Femur (tissue), 1 donor: ENCODE data around the gene TMEM178B.
"Not testable (repeated sequence)": the region's sequence is repeated elsewhere in the genome, so short reads cannot be mapped to it uniquely, and the experiment has no call there.

Experiments
- DNase-seq: peaks from one replicate; pipeline ENCODE4 v3.0.0-alpha.2; 2017

TMEM178B gene

GRCh38 chr7:141144921-141145629 lies 71.2 kb downstream of the TMEM178B start:
- no peak for DNase-seq

DNA sequence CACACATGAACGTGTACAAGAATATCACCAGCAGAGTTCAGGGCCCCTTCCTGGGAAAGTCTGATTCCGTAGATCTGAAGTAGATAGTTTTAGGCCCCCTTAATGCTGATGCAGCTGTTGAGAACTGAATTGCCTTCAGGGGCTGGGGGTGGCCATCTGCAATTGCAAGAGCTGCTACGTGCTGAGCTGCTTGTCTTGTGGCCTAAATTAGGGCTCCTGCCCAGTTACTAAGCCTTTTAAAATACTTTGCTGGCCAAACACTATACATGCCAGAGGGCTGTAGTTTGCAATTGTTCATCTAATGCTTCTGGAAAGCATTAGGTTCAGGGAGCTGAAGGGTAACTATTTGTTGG lies 71.7 kb downstream of the TMEM178B start:
- DNase-seq: no peak

GRCh38 chr7:141147482-141147881 lies 73.6 kb downstream of the TMEM178B start:
- DNase-seq: no peak

GRCh38 chr7:141150465-141150864 lies 76.6 kb downstream of the TMEM178B start:
- no peak for DNase-seq

- DNase-seq: no peak
Measured at GRCh38 chr7:141151746-141152145, 77.9 kb downstream of the TMEM178B start.

GRCh38 chr7:141153231-141153630 lies 79.4 kb downstream of the TMEM178B start:
- no peak for DNase-seq

GRCh38 chr7:141154131-141154732 lies 80.4 kb downstream of the TMEM178B start:
- DNase-seq: no peak

GRCh38 chr7:141156407-141156806 lies 82.5 kb downstream of the TMEM178B start:
- DNase-seq: no peak

GRCh38 chr7:141157138-141157765 lies 83.4 kb downstream of the TMEM178B start:
- DNase-seq: no peak

GRCh38 chr7:141158561-141158960 lies 84.7 kb downstream of the TMEM178B start:
- no peak for DNase-seq

DNA sequence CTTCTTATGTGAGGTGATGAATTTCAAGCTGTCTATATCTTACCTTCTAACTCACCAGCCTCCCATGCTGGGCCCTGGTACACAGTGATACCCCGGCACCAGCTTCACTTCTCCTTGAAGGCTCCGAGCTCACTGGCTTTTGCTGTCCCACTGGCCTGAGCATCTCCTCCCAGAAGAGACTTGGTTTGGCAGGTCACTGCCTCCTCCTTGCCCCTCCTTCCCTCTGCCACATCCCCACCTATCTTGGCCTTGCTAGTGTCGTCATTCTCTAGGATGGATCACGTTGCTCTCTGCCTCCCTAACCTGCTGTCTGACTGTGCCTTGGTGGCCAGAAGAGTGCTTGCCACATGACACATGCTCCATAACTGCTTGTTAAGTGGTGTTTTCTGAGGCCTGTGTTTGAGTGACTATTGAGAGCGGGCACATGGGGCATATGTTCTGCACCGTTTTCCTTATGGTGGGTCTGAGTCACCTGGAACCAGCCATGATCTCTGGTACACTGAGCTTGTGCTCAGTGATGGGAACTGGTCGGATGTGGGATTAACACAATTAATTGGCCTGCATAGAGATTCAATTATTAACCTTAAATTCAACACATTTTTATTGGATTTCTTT lies 86.5 kb downstream of the TMEM178B start:
- no peak for DNase-seq

- DNase-seq: no peak
Measured at GRCh38 chr7:141161550-141162535, 88.0 kb downstream of the TMEM178B start.

DNA sequence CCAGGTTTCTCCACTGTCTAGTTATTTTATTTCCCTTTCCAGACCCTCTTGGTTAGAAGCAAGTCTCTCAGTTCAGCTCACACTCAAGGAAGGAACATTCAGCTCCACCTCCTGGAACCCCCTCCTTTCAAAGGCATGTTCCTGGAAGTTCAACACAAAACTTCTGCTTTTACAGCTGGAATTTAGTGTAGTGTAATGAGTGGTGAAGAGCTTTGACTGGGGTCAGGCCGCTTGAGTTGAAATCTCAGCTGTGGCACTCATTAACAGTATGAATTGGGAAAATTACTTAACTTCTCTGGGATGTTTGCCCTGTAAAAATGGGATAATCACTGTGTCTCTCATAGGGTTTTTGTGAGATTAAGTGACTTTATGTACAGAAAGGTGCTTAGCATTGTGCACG lies 91.7 kb downstream of the TMEM178B start:
- no peak for DNase-seq

DNA sequence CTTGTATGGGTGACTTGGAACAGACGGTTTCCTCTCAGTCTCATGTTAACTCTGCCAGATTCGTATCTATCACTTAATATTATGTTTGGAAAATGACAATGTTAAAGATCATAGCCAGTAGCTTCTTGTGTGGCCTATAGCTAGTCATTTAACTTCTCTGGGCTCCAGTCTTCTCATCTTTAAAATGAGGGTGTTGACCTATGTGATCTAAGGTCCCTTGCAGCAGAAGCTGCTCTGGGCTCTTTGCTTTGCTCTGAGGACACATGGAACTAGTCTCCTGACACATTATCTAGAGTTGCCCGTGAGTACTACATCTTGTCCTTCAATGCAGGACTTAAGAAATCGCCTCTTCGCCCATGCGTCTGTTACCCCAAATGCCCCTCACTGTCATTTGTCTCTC lies 93.1 kb downstream of the TMEM178B start:
- no peak for DNase-seq

DNA sequence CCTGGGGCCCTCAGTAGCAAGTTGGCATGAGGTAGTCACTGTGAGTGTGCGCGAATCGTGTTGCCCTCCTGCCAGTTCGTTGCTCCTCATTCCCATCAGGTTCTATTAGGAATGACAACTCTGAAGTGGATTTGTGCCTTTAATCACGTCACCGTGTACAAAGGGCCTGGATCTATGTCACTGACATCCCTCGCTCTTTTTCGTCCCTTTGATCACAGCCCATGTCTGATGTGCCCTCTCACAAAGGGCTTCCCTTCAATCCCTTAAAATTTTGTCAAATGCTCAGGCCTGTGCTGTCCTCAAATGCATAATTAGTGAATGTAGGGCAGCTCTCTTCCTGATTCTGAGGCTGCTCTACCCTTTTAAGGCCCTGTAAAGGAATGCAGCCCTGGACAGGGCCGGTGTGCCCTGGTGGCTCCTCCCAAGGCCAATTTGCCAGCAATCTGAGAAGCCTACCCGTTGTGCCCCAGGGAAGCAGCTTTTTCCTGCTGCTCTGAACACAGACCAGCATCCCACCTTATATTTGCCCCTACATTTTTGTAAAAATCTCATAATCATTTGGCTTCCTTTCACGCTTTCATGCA lies 93.6 kb downstream of the TMEM178B start:
- DNase-seq: no peak

DNA sequence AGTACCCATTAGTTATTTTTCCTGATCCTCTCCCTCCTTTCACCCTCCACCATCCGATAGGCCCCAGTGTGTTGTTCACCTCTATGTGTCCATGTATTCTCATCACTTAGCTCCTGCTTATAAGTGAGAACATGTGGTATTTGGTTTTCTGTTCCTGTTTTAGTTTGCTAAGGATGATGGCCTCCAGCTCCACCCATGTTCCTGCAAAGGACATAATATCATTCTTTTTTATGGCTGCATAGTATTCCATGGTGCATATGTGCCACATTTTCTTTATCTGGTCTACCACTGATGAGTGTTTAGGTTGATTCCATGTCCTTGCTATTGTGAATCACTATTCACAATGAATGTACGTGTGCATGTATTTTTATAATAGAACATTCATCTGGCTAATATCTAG lies 95.3 kb downstream of the TMEM178B start:
- DNase-seq: not testable (repeated sequence)

DNA sequence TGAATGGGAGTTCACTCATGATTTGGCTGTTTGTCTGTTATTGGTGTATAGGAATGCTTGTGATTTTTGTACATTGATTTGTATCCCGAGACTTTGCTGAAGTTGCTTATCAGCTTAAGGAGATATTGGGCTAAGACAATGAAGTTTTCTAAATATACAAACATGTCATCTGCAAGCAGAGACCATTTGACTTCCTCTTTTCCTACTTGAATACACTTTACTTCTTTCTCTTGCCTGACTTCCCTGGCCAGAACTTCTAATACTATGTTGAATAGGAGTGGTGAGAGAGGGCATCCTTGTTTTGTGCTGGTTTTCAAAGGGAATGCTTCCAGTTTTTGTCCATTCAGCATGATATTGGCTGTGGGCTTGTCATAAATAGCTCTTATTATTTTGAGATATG lies 101.9 kb downstream of the TMEM178B start:
- not testable (repeated sequence) for DNase-seq

- not testable (repeated sequence) for DNase-seq
Measured at GRCh38 chr7:141177120-141177519, 103.3 kb downstream of the TMEM178B start.

DNA sequence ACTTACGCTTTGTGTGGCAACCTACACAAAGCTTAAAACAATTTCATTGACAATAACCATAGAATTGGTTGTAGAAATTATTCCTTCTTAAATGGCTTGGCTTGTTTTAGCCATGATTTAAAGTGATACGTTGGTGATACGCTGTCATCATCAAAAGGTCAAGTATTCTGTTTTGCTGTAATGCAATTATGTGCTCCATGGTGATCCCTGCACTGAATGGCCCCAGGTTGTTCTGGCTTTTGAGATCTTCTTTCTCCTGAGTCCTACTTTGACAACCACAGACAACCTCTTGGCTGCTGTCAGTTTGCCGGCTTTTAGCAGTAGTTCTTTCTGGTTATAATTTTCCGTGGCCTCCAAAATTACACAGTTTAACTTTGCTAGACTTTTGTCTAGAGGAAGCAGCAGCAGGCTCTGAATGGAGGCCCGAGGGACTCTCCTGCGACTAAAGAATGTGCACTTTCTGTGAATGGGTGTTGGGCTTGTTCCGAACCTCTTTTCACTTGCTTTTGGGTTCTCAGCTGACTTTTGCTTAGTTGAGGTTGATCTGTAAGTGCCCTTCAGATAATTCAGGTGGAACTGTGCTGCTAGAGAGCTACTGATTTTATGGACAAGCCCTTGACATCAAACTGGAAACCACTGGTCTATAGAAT lies 104.7 kb downstream of the TMEM178B start:
- DNase-seq: no peak

DNA sequence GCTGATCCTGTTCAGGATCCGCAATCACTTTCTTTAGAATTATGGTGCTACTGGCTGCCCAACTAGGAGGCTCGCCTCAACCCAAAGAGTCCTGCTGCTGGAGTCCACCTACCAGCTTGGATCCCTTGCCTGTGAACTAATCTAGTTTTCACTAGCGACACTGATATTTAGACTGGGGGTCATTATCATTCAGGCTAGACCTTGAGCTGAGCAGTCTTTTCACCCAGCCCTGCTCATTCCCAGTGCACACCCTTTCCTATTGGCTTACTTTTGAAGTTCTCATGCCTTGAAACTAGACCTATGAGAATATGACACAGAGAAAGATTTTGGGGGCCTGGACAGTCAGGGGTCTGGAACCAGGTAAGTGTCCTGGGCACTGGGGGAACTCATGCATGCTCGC lies 107.9 kb downstream of the TMEM178B start:
- DNase-seq: no peak

- no peak for DNase-seq
Measured at GRCh38 chr7:141184532-141185190, 110.8 kb downstream of the TMEM178B start.
